HUDEP-2 (cell line): ENCODE data around the gene NLRX1.
"Not testable (repeated sequence)": the region's sequence is repeated elsewhere in the genome, so short reads cannot be mapped to it uniquely, and the experiment has no call there.

Experiments
- DNase-seq, 76 experiments: peaks; one replicate each; lab custom pipeline; 2025; ENCODE audit not compliant: unreplicated experiment in 76 of 76; lab: John Stamatoyannopoulos, UW

Gene NLRX1

DNA sequence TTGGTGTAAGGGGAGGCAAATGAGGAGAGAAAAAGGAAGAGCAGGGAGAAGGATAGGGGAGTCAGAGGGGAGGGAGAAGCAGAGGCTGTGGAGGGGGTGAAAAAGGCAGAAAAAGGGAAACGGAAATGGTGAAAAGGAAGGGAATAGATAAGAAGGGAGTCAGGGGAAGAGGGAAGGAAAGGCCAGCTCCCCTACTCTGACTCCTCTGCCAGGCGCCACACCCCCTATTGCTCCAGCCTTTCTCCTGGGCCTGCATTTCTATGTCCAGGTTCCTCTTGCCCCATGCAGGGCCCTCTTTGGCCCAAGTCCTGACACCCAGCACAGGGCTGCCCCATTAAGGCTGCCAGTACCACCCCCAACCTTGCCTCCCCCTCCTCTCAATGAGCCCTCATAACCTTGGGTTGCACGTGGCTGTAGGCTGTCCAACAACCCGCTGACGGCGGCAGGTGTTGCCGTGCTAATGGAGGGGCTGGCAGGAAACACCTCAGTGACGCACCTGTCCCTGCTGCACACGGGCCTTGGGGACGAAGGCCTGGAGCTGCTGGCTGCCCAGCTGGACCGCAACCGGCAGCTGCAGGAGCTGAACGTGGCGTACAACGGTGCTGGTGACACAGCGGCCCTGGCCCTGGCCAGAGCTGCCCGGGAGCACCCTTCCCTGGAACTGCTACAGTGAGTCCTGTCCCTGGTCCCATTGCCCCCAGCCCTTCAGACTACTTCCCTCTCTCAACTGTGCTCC is 13.3 kb downstream of the NLRX1 start:
- DNase-seq: no peak

DNA sequence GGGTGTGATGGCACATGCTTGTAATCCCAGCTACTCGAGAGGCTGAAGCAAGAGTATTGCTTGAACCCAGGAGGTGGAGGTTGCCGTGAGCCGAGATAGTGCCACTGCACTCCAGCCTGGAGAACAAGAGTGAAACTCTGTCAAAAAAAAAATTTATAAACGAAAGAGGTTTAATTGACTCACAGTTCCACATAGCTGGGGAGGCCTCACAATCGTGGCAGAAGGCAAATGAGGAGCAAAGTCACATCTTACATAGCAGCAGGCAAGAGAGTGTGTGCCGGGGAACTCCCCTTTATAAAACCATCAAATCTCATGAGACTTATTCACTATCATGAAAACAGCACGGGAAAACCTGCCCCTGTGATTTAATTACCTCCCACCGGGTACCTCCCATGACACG is 15.9 kb downstream of the NLRX1 start:
- not testable (repeated sequence) for DNase-seq

DNA sequence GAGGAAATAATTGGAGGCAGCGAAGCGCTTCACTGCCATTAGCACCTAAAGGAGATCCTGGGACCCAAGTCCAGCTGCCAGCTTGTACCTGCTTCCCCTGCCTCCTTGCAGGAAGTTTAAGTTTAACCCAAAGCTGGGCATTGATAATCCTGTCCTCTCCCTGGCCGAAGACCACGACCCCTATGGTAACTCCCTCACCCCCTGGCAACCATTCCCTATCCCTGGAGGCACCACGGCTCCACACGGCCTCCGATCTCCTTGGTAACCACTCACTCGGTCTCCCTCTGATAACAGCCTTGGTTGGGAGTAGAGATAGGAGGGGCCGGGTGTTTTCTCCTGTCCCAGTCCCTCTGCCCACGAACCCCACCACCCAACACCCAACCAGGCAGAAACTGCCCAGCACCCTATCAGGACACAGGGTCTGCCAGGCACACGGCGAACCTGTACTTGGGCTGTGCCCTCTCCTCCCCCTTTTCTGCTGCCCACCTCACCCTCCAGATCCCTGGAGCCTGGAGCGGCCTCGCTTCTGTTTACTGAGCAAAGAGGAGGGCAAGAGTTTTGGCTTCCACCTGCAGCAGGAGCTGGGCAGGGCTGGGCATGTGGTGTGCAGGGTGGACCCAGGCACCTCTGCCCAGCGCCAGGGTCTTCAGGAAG is 17.6 kb downstream of the NLRX1 start:
- DNase-seq: no peak

DNA sequence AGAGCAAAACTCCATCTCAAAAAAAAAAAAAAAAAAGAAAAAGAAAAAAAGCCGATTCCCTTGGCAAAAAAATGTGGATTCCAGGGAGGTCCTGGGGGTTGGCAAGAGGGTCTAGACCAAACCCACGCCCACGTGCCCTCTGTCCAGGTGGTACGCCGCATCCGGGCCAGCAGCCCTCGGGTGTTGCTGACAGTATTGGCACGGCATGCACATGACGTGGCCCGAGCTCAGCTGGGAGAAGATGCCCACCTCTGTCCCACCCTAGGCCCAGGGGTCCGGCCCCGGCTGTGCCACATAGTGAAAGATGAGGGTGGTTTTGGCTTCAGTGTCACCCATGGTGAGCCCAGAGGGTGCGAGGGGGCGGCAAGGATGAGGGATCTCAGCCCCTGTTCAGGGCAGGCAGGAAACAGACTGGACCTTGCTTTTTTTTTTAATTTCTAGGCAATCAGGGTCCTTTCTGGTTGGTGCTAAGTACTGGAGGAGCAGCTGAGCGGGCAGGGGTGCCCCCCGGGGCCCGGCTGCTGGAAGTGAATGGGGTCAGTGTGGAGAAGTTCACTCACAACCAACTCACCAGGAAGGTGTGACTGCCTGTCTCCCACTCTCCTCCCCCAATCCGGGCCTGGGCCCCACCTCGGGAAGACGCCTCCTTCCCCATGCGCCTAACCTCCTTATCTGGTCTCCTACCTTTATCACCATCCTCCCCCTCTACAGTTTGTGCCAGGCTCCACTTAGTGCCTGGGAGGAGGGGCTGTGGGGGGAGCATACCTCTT is 18.8 kb downstream of the NLRX1 start:
- DNase-seq: no peak

- no peak for DNase-seq
Observed at GRCh38 chr11:119188067-119188466, 19.5 kb downstream of the NLRX1 start.

- DNase-seq: no peak
Observed at GRCh38 chr11:119188887-119189286, 20.4 kb downstream of the NLRX1 start.

GRCh38 chr11:119189393-119189792 is 20.9 kb downstream of the NLRX1 start:
- DNase-seq: no peak

DNA sequence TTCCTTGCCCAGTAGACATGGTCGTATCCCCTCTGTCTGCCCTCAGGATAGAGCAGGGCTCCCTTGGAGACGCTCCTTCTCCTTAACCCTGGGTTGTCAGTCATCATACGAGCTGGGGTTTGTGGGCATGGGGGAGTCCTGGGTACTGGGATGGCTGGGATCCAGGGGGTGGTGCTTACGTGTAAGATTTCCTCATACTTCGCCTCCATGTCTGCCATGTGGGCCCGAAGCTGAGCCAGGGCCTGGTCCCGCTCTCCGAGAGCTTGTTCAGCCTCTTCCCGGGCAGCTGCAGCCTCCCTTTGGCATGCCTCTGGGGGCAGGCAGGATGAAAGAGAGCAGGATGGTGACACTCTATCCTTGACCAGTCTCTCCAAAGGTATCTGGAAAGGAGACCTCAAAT is 22.0 kb downstream of the NLRX1 start:
- no peak for DNase-seq

DNA sequence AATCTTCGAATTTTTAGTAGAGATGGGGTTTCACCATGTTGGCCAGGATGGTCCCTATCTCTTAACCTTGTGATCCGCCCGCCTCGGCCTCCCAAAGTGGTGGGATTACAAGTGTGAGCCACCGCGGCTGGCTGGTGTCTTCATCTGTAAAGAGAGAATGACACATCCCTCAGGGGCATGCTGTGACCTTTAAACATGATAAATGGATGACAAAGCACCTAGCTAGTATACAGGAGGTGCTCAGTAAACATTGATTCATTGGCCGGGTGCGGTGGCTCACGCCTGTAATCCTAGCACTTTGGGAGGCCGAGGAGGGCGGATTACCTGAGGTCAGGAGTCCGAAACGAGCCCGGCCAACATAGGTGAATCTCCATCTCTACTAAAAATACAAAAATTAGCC is 22.7 kb downstream of the NLRX1 start:
- DNase-seq: not testable (repeated sequence)

DNA sequence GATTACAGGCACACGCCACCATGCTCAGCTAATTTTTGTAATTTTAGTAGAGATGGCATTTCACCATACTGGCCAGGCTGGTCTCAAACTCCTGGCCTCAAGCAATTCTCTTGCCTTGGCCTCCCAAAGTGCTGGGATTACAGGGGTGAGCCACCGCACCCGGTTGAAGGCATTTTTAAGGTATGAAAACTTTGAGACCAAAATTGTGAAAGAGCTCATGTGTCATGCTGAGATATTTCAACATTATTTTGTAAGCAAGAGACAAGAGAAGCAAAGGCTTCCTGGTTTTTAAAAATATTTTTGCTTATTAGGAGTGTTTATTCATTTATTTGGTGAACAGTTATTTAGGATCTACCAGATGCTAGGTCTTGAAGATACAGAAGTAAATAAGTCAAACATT is 23.6 kb downstream of the NLRX1 start:
- DNase-seq: no peak

- no peak for DNase-seq
Observed at GRCh38 chr11:119193001-119193400, 24.5 kb downstream of the NLRX1 start.

DNA sequence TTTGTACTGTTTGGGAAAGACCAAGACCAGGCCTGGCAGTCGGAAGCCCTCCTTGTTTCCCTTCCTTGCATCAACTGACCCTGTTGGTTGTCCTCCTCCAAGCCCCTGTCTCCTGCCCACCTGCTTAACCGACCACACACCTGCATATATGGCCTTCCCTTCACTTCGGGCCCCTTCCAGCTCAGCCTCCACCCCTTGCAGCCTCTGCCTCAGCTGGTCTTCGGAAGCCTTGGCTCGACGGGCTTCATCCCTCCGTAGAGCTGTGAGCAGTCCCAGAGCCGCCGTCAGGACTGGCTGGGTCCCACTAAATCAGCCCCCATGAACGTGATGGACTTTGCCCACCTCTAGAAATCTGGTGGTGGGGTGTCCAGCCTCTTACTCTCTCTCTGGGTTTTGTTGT is 25.1 kb downstream of the NLRX1 start:
- DNase-seq: no peak

DNA sequence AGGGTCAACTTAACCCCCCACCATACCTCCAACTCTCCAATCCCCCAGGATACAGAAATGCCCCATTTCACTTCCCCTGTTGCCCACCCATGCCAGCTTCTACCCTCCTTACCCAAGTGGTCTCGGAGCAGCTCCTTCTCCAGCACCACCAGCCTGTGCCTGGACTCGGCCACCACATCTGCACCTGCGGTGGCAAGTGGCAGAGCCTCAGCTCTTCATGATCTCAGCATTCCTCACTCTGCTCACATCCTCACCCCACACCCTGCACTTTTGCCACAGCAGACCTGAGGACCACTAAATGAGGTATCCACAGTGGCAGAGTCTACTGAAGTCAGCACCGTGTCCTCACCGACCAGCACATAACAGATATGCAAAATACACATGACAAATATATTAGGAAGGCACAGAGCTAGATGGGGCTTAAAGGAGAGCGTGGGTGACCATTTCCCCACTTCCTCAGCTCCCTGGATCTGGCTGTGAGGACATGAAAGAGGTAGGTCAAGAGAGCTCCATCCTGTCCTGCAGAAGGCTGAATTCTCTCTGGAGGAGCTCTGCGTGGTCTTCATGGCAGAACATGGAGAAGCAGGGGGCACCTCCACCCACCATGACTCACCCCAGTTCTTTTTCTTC is 26.4 kb downstream of the NLRX1 start:
- DNase-seq: no peak

- peak in 2 of 76 experiments; percentile 1 to 9 for DNase-seq
Observed at GRCh38 chr11:119195680-119196079, 27.2 kb downstream of the NLRX1 start.

- peak in 54 of 76 experiments; percentile 6 to 75 (median 41) for DNase-seq
Observed at GRCh38 chr11:119196833-119197483, 28.4 kb downstream of the NLRX1 start.

GRCh38 chr11:119198925-119199324 is 30.4 kb downstream of the NLRX1 start:
- DNase-seq: no peak

DNA sequence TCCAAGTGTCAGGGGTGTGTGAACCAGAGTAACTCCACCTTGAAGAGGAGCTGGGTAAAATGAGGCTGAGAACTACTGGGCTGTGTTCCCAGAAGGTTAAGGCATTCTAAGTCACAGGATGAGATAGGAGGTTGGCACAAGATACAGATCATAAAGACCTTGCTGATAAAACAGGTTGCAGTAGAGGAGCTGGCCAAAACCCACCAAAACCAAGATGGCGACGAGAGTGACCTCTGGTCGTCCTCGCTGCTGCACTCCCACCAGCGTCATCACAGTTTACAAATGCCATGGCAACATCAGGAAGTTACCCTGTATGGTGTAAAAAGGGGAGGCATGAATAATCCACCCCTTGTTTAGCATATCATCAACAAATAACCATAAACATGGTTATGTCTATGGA is 32.7 kb downstream of the NLRX1 start:
- not testable (repeated sequence) for DNase-seq

DNA sequence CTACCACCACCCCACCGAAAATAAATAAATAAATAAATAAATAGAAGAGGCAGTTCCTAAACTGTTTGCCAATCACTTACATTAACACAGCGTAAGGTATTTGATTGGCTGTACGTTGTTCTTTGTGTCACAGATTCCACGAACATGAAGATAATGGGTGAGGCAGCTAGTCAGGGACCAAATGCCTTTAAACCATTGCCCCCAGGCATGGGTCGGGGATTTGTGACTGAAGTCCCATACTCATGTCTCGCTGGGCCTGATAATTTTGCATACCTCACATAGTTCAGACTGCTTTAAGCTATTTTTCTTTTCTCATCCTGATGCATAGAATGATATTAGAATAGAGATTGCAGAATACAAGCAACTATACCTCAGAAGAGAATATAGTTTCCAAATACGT is 34.0 kb downstream of the NLRX1 start:
- DNase-seq: no peak

DNA sequence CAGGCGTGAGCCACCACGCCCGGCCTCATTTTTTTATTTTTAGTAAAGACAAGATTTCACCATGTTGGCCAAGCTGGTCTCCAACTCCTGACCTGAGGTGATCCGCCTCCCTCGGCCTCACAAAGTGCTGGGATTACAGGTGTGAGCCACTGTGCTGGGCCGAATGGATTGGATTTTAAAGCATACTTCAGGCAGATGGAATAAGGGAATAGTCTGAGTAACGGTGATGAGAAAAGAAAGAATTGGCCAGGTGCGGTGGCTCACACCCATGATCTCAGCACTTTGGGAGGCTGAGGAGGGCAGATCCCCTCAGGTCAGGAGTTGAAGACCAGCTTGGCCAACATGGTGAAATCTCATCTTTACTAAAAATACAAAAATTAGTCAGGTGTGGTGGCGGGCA is 35.5 kb downstream of the NLRX1 start:
- no peak for DNase-seq

- DNase-seq: no peak
Observed at GRCh38 chr11:119205080-119205479, 36.6 kb downstream of the NLRX1 start.
